HG02981 (cell line): ENCODE measurements around the gene SMAD4.

ENCODE experiments used
- ATAC-seq: cut with Tn5 transposase; IDR thresholded peaks from one replicate; pipeline ENCODE4 v1.9.1; 2021; ENCODE audit warnings: mild to moderate bottlenecking, moderate library complexity; ENCODE audit not compliant: unreplicated experiment

The SMAD4 gene

GRCh38 chr18:51020536-51020935 lies 9.5 kb upstream of the SMAD4 start:
- no peak for ATAC-seq

- no peak for ATAC-seq
These were observed 8.6 kb upstream of the SMAD4 start for GRCh38 chr18:51021226-51021965.

GRCh38 chr18:51025512-51025911 lies 4.5 kb upstream of the SMAD4 start:
- no peak for ATAC-seq

GRCh38 chr18:51028201-51028805 lies 1.7 kb upstream of the SMAD4 start:
- no peak for ATAC-seq

- peak; percentile 19 for ATAC-seq
These were observed 677 bp upstream of the SMAD4 start for GRCh38 chr18:51029378-51029693.

- ATAC-seq = peak; percentile 52
These were observed 685 bp downstream of the SMAD4 start for GRCh38 chr18:51030537-51031258.

- ATAC-seq = no peak
These were observed 2.2 kb downstream of the SMAD4 start for GRCh38 chr18:51032193-51032592.

GRCh38 chr18:51037230-51037629 lies 7.2 kb downstream of the SMAD4 start:
- ATAC-seq = no peak

GRCh38 chr18:51038110-51038509 lies 8.1 kb downstream of the SMAD4 start:
- no peak for ATAC-seq

GRCh38 chr18:51039138-51040112 lies 9.4 kb downstream of the SMAD4 start:
- no peak for ATAC-seq

- no peak for ATAC-seq
These were observed 11.8 kb downstream of the SMAD4 start for GRCh38 chr18:51041677-51042352.

GRCh38 chr18:51044928-51045585 lies 15.0 kb downstream of the SMAD4 start:
- ATAC-seq = no peak

GRCh38 chr18:51048190-51048589 lies 18.2 kb downstream of the SMAD4 start:
- ATAC-seq = no peak

GRCh38 chr18:51049137-51049536 lies 19.1 kb downstream of the SMAD4 start:
- ATAC-seq = no peak

GRCh38 chr18:51051105-51051712 lies 21.2 kb downstream of the SMAD4 start:
- peak; percentile 79 for ATAC-seq

- ATAC-seq = no peak
These were observed 23.8 kb downstream of the SMAD4 start for GRCh38 chr18:51053814-51054213.

- ATAC-seq = no peak
These were observed 24.8 kb downstream of the SMAD4 start for GRCh38 chr18:51054764-51055163.

GRCh38 chr18:51059969-51060368 lies 30.0 kb downstream of the SMAD4 start:
- ATAC-seq = no peak

- no peak for ATAC-seq
These were observed 34.2 kb downstream of the SMAD4 start for GRCh38 chr18:51064256-51064655.
